Esophagus squamous epithelium (tissue), 4 donors: ENCODE data around the gene GRIK3.

Experiments
- CTCF ChIP-seq, 6 experiments: fragments of 450-650 bp in 4 of 6; fragments of 200-600 bp in 2 of 6; sonication (generic) in 2 of 6; IDR thresholded peaks; one replicate each; pipeline ENCODE4 v1.5.1; 2016 to 2019; ENCODE audit warnings: antibody characterized with exemption in 6 of 6, mild to moderate bottlenecking in 4 of 6, moderate library complexity in 4 of 6
- POLR2A ChIP-seq, 4 donors: fragments of 450-650 bp; IDR thresholded peaks; one replicate each; pipeline ENCODE4 v1.6.1; 2017; ENCODE audit warnings: antibody characterized with exemption in 4 of 4, mild to moderate bottlenecking in 4 of 4, moderate library complexity in 3 of 4

GRCh38 chr1:36981126-36981525 is 53.2 kb downstream of the GRIK3 start:
- no peak for TF ChIP-seq CTCF (IDR thresholded peaks at IDR 0.05)
- no peak for TF ChIP-seq POLR2A (IDR thresholded peaks at IDR 0.05)
